GM23338 (cell line): ENCODE measurements around the gene CCDC60.

Experiments used
- CTCF ChIP-seq, 2 experiments: fragments of 200-600 bp in 1 of 2; sonication (generic) in 1 of 2; conservative IDR thresholded peaks; 2 replicates each; pipeline versions ENCODE4 v1.5.1 to v1.6.1; 2016 to 2017; ENCODE audit warnings: antibody characterized with exemption in 2 of 2, low read depth in 2 of 2, mild to moderate bottlenecking in 2 of 2, moderate library complexity in 1 of 2
- EZH2 ChIP-seq: fragments of 200-600 bp; sonication (generic); IDR thresholded peaks from one replicate; pipeline ENCODE4 v1.8.0; 2017; ENCODE audit warnings: antibody characterized with exemption, mild to moderate bottlenecking, low read depth; ENCODE audit not compliant: unreplicated experiment
- REST ChIP-seq: IDR thresholded peaks from one replicate; pipeline ENCODE4 v1.6.1; 2018; ENCODE audit warnings: antibody characterized with exemption; ENCODE audit not compliant: unreplicated experiment

GRCh38 chr12:119391673-119392072, 57.1 kb downstream of the CCDC60 start:
- TF ChIP-seq CTCF (conservative IDR thresholded peaks at IDR 0.05; ENCODE audit: low read depth in 2 of 2) (0 out of 4 replicates have a peak, but pooled peaks of 1 of the 2 experiments have one; percentile 12), REST (no peak), EZH2 (no peak)
